ENCODE data around the gene CNTN1. TPM values are rescaled to one million over a fixed set of nuclear protein-coding genes. Genes with fewer than 3 reads are reported as not detected.

CNTN1 gene
- total RNA-seq, 6 experiments from 2014 or later: 0.09 to 0.66 (median 0.26) TPM

- no peak for TF ChIP-seq POLR2A (IDR thresholded peaks at IDR 0.05)
- Histone ChIP-seq H3K36me3 (no peaks in the 10 kb centered on the region), H3K27ac (no peak overlapping the region), H3K4me3 (no peak overlapping the region), H3K4me1 (no peaks in the 10 kb centered on the region), H3K27me3 (no peaks in the 10 kb centered on the region), H3K9me3 (no peaks in the 10 kb centered on the region)
- WGBS (ENCODE audit: insufficient coverage, low coverage, low lambda C conversion rate, missing lambda C conversion rate): 69% methylated on average over 8 of the region's 8 CpGs
- intact Hi-C loops (cut with DNase I): no loop called here
- ATAC-seq: no peak
- DNase-seq: no peak
Observed at GRCh38 chr12:40768125-40768864, 76.1 kb downstream of the CNTN1 start.

GRCh38 chr12:40769846-40770245, 77.6 kb downstream of the CNTN1 start:
- Histone ChIP-seq H3K36me3 (no peaks in the 10 kb centered on the region), H3K4me1 (no peaks in the 10 kb centered on the region), H3K27ac (no peak overlapping the region), H3K9me3 (no peaks in the 10 kb centered on the region), H3K4me3 (no peak overlapping the region), H3K27me3 (no peaks in the 10 kb centered on the region)
- no peak for ATAC-seq
- intact Hi-C loops (cut with DNase I): no loop called here
- DNase-seq: no peak
- no peak for TF ChIP-seq CTCF (IDR thresholded peaks at IDR 0.05)
- TF ChIP-seq POLR2A (IDR thresholded peaks at IDR 0.05): no peak
- 11% methylated on average over 2 of the region's 2 CpGs for WGBS (ENCODE audit: insufficient coverage, low coverage, low lambda C conversion rate, missing lambda C conversion rate)

GRCh38 chr12:40770781-40771180, 78.5 kb downstream of the CNTN1 start:
- WGBS (ENCODE audit: insufficient coverage, low coverage, low lambda C conversion rate, missing lambda C conversion rate): 33% methylated on average over 2 of the region's 2 CpGs
- Histone ChIP-seq H3K4me1 (no peaks in the 10 kb centered on the region), H3K9me3 (no peaks in the 10 kb centered on the region), H3K27me3 (no peaks in the 10 kb centered on the region), H3K27ac (no peak overlapping the region), H3K36me3 (no peaks in the 10 kb centered on the region), H3K4me3 (no peak overlapping the region)
- DNase-seq: no peak
- intact Hi-C loops (cut with DNase I): no loop called here
- no peak for TF ChIP-seq POLR2A (IDR thresholded peaks at IDR 0.05)
- TF ChIP-seq CTCF (IDR thresholded peaks at IDR 0.05): no peak
- ATAC-seq: no peak

- Histone ChIP-seq H3K4me1 (no peaks in the 10 kb centered on the region), H3K27me3 (no peaks in the 10 kb centered on the region), H3K4me3 (no peak overlapping the region), H3K27ac (no peak overlapping the region), H3K9me3 (no peaks in the 10 kb centered on the region), H3K36me3 (no peaks in the 10 kb centered on the region)
- DNase-seq: no peak
- WGBS (ENCODE audit: insufficient coverage, low coverage, low lambda C conversion rate, missing lambda C conversion rate): 35% methylated on average over 2 of the region's 2 CpGs
- intact Hi-C loops (cut with DNase I): no loop called here
- no peak for ATAC-seq
- TF ChIP-seq POLR2A (IDR thresholded peaks at IDR 0.05): no peak
- TF ChIP-seq CTCF (IDR thresholded peaks at IDR 0.05): no peak
Observed at GRCh38 chr12:40775661-40776060, 83.4 kb downstream of the CNTN1 start.

- no peak for TF ChIP-seq CTCF (IDR thresholded peaks at IDR 0.05)
- TF ChIP-seq POLR2A (IDR thresholded peaks at IDR 0.05): no peak
- WGBS (ENCODE audit: insufficient coverage, low coverage, low lambda C conversion rate, missing lambda C conversion rate): 45% methylated on average over 2 of the region's 2 CpGs
- no peak overlapping the region for H3K27ac ChIP-seq
- H3K36me3 ChIP-seq: no peaks in the 10 kb centered on the region
- no peaks in the 10 kb centered on the region for H3K27me3 ChIP-seq
- ATAC-seq: no peak
- H3K9me3 ChIP-seq: no peaks in the 10 kb centered on the region
- intact Hi-C loops (cut with DNase I): no loop called here
- no peak for DNase-seq
- H3K4me1 ChIP-seq: no peaks in the 10 kb centered on the region
- H3K4me3 ChIP-seq: no peak overlapping the region
Observed at GRCh38 chr12:40784102-40784501, 91.9 kb downstream of the CNTN1 start.
